GM12865 (cell line): ENCODE measurements around the gene GNA14.
"Not testable (repeated sequence)": the region's sequence is repeated elsewhere in the genome, so short reads cannot be mapped to it uniquely, and the experiment has no call there.

Experiments used
- DNase-seq: peaks from one replicate; pipeline ENCODE4 v3.0.0; 2010; ENCODE audit warnings: low read depth
- H3K4me3 ChIP-seq: 2 replicates; pipeline ENCODE4 v1.5.1; 2011; ENCODE audit warnings: mild to moderate bottlenecking, low read depth, low read length, control low read depth
- TF ChIP-seq, protein P1 (sequence below): IDR thresholded peaks from 2 replicates; pipeline ENCODE4 v1.5.1; 2011; ENCODE audit warnings: low read length, control low read depth, low read depth, inconsistent platforms; ENCODE audit not compliant: insufficient read depth; ENCODE audit errors: missing control alignments

GNA14 gene

GRCh38 chr9:77648234-77649108 is at the start of gene GNA14:
GNA14 (minus strand) TSS chr9:77648322; CDS start chr9:77647793, 529 bp downstream.
- no peak for DNase-seq
- no peak within 1 kb of the TSS for H3K4me3 ChIP-seq
- TF ChIP-seq, protein P1, sequence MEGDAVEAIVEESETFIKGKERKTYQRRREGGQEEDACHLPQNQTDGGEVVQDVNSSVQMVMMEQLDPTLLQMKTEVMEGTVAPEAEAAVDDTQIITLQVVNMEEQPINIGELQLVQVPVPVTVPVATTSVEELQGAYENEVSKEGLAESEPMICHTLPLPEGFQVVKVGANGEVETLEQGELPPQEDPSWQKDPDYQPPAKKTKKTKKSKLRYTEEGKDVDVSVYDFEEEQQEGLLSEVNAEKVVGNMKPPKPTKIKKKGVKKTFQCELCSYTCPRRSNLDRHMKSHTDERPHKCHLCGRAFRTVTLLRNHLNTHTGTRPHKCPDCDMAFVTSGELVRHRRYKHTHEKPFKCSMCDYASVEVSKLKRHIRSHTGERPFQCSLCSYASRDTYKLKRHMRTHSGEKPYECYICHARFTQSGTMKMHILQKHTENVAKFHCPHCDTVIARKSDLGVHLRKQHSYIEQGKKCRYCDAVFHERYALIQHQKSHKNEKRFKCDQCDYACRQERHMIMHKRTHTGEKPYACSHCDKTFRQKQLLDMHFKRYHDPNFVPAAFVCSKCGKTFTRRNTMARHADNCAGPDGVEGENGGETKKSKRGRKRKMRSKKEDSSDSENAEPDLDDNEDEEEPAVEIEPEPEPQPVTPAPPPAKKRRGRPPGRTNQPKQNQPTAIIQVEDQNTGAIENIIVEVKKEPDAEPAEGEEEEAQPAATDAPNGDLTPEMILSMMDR = no peak

DNA sequence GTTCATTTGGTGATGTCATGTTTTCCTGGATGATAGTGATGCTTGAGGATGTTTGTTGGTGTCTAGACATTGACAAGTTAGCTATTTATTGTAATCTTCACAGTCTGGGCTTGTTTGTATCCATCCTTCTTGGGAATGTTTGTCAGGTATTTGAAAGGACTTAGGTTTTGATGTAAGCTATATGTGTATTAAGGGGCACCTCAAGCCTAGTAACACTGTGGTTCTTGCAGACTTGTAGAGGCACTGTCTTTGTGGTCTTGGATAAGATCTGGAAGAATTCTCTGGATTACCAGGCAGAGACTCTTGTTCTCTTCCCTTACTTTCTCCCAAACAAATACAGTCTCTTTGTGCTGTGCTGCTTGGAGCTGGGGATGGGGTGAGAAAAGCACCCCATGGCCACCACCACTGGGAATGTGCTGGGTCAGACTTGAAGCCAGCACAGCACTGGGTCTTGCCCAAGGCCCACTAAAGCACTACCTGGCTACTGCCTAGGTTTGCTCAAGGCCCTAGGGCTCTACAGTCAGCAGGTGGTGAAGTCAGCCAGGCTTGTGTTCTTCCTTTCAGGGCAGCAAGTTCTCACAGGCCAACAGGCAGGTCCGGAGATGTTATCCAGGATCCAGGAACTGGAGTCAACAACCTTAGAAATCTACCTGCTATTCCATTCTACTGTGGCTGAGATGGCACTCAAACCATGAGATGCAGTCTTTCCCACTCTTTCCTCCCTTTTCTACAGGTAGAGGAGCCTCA is 49.3 kb upstream of the GNA14 start:
- no peak overlapping the region for H3K4me3 ChIP-seq
- DNase-seq = no peak
- TF ChIP-seq, protein P1 = no peak

DNA sequence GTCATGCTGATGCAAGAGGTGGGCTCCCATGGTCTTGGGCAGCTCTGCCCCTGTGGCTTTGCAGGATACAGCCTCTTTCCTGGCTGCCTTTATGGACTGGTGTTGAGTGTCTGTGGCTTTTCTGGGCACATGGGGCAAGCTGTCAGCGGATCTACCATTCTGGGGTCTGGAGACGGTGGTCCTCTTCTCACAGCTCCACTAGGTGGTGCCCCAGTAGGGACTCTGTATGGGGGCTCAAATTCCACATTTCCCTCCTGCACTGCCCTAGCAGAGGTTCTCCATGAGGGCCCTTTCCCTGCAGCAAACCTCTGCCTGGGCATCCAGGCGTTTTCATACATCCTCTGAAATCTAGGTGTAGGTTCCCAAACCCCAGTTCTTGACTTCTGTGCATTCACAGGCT is 42.6 kb upstream of the GNA14 start:
- H3K4me3 ChIP-seq, DNase-seq: not testable (repeated sequence)

DNA sequence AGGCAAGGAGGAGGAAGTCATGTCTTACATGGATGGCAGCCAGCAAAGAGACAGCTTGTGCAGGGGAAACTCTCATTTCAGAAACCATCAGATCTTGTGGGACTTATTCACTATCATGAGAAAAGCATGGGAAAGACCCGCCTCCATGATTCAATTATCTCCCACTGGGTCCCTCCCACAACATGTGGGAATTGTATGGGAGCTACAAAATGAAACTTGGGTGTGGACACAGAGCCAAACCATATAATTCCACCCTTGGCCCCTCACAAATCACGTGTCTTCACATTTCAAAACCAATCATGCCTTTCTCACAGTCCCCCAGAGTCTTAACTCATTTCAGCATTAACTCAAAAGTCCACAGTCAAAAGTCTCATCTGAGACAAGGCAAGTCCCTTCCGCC is 42.0 kb upstream of the GNA14 start:
- H3K4me3 ChIP-seq, DNase-seq: not testable (repeated sequence)

- H3K4me3 ChIP-seq, DNase-seq: not testable (repeated sequence)
Observed at GRCh38 chr9:77687737-77688136, 39.6 kb upstream of the GNA14 start.

DNA sequence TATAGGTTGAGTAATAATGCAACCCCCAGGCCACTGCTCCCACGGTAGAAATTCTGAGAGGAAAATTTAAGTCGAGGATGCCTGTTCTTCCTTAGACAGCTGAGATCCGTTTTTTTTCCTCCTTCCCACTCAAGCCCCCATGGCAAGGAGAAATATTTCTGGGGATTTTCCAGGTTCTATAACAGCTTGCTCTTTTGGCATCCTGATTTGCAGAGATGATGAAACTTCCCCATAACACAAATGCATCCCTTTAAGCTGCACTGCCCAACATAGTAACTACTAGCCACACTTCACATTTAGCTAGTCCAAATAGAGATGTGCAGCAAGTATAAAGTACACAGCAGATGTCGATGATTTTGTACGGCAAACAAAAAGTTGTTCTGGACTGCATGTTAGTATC is 32.5 kb upstream of the GNA14 start:
- no peak overlapping the region for H3K4me3 ChIP-seq
- TF ChIP-seq, protein P1 = no peak
- DNase-seq = no peak

- TF ChIP-seq, protein P1 = no peak
- H3K4me3 ChIP-seq = no peak overlapping the region
- no peak for DNase-seq
Observed at GRCh38 chr9:77679661-77680368, 31.7 kb upstream of the GNA14 start.

GRCh38 chr9:77679088-77679487 is 31.0 kb upstream of the GNA14 start:
- TF ChIP-seq, protein P1 = no peak
- DNase-seq = no peak
- H3K4me3 ChIP-seq = no peak overlapping the region
